PC-3 (cell line): ENCODE measurements around the gene EPHB1. TPM values are rescaled to one million over a fixed set of nuclear protein-coding genes. Genes with fewer than 3 reads are reported as not detected.

ENCODE experiments used
- ATAC-seq: fragments of 200-7000 bp; cut with Tn5 transposase; 2 replicates; pipeline ENCODE4 v1.9.1; 2020; ENCODE audit warnings: mild to moderate bottlenecking, moderate library complexity
- BruUV-seq: library from RNA; stranded (reverse); fragments of 400-500 nt; replicated peaks from 2 replicates; lab custom pipeline; 2021; lab: Mats Ljungman, UMichigan
- CTCF ChIA-PET: fragments of 300-600 bp; sonication (Branson Sonifier 250); formaldehyde crosslinking; loops from one replicate; lab custom pipeline; 2022; ENCODE audit warnings: antibody characterized with exemption; lab: Charles Lee
- POLR2A ChIA-PET: fragments of 300-600 bp; sonication (Branson Sonifier 250); formaldehyde crosslinking; loops from one replicate; lab custom pipeline; 2022; ENCODE audit warnings: antibody characterized with exemption; ENCODE audit not compliant: unreplicated experiment; lab: Charles Lee
- DNase-seq: peaks from one replicate; pipeline ENCODE4 v3.0.0-alpha.2; 2015
- H2AFZ ChIP-seq: fragments of 300-600 bp; sonication (generic); 2 replicates; pipeline ENCODE4 v1.6.0; 2016; ENCODE audit warnings: antibody characterized with exemption, low read length
- H3F3A ChIP-seq: fragments of 300-600 bp; sonication (generic); one replicate; pipeline ENCODE4 v1.6.0; 2017; ENCODE audit warnings: antibody characterized with exemption, low read length, control low read depth, mild to moderate bottlenecking; ENCODE audit not compliant: unreplicated experiment
- H3K27ac ChIP-seq: fragments of 300-600 bp; sonication (generic); 2 replicates; pipeline ENCODE4 v1.5.1; 2016; ENCODE audit warnings: mild to moderate bottlenecking, low read length
- H3K27me3 ChIP-seq: fragments of 300-600 bp; sonication (generic); 2 replicates; pipeline ENCODE4 v1.6.1; 2016; ENCODE audit warnings: low read length, mixed read lengths
- H3K36me3 ChIP-seq: fragments of 300-600 bp; sonication (generic); 2 replicates; pipeline ENCODE4 v1.6.1; 2016; ENCODE audit warnings: low read depth, mixed run types, low read length, mixed read lengths
- H3K4me1 ChIP-seq: fragments of 300-600 bp; sonication (generic); 2 replicates; pipeline ENCODE4 v1.5.1; 2016; ENCODE audit warnings: low read length; ENCODE audit not compliant: insufficient read depth
- H3K4me2 ChIP-seq: fragments of 300-600 bp; sonication (generic); 2 replicates; pipeline ENCODE4 v1.6.0; 2016; ENCODE audit warnings: low read length
- H3K4me3 ChIP-seq: fragments of 300-600 bp; sonication (generic); 2 replicates; pipeline ENCODE4 v1.5.1; 2016; ENCODE audit warnings: mild to moderate bottlenecking, low read length, mixed read lengths
- H3K79me2 ChIP-seq: fragments of 300-600 bp; sonication (generic); 2 replicates; pipeline ENCODE4 v1.6.1; 2017; ENCODE audit warnings: low read length, mixed read lengths
- H3K9ac ChIP-seq: fragments of 300-600 bp; sonication (generic); 2 replicates; pipeline ENCODE4 v1.6.0; 2016; ENCODE audit warnings: mild to moderate bottlenecking, low read length
- H3K9me2 ChIP-seq: fragments of 300-600 bp; sonication (generic); replicated peaks from 2 replicates; pipeline ENCODE4 v1.6.1; 2016; ENCODE audit warnings: mixed run types, low read length, mixed read lengths
- H3K9me3 ChIP-seq: fragments of 300-600 bp; sonication (generic); 2 replicates; pipeline ENCODE4 v1.6.1; 2016; ENCODE audit warnings: low read length, mixed read lengths
- H4K20me1 ChIP-seq: fragments of 300-600 bp; sonication (generic); 2 replicates; pipeline ENCODE4 v1.6.1; 2016; ENCODE audit warnings: low read length, mixed read lengths
- EZH2 ChIP-seq: fragments of 300-600 bp; sonication (generic); IDR thresholded peaks from one replicate; pipeline ENCODE4 v1.6.1; 2017; ENCODE audit warnings: antibody characterized with exemption, mild to moderate bottlenecking, low read length; ENCODE audit not compliant: unreplicated experiment
- EZH2phosphoT487 ChIP-seq: fragments of 300-600 bp; sonication (generic); IDR thresholded peaks from 2 replicates; pipeline ENCODE4 v1.6.1; 2018; ENCODE audit warnings: mild to moderate bottlenecking, antibody characterized with exemption, low read length, borderline replicate concordance
- intact Hi-C: fragments of 100-400 bp; cut with micrococcal nuclease; formaldehyde crosslinking; loops from 2 replicates; pipeline ENCODE4 v1.9.0; 2023
- total RNA-seq: library from RNA; depleted of rRNA; stranded (reverse); fragments of >200 nt; gene quantifications from 2 replicates; pipeline ENCODE4 v1.2.3, GENCODE V29; 2014
- TF ChIP-seq, protein P1 (sequence below): fragments of 300-600 bp; sonication (generic); conservative IDR thresholded peaks from 2 replicates; pipeline ENCODE4 v1.5.1; 2017; ENCODE audit warnings: antibody characterized with exemption, low read depth, mild to moderate bottlenecking, low read length

The EPHB1 gene
- total RNA-seq, 1 experiment from 2014 or later, result 0.69 TPM

DNA sequence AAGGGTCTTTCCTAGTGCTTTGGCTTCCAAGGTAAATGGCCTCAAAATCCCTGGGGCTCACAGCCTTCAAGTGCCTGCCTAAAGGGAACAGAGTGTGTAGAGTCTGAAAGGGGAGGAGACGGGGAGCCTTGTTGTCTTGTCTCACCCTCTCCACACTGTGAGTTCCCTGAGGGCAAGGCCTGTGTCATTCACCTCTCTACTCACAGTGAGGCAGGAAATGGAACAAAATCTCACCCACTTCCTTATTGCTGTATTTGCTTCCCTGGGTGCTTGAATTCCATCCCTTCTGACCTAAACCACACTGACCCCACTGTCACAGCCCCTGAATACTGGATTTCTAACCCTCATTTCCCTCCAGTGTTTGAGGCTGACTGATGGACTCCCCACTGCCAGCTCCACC is 197.5 kb downstream of the EPHB1 start:
- BruUV-seq, result no TSS peak
- Histone ChIP-seq H2AFZ (no peak overlapping the region), H3K79me2 (no peaks in the 10 kb centered on the region), H3K4me2 (no peak overlapping the region), H3F3A (no peaks in the 10 kb centered on the region), H4K20me1 (no peaks in the 10 kb centered on the region), H3K27me3 (no peaks in the 10 kb centered on the region), H3K4me1 (no peaks in the 10 kb centered on the region), H3K9me3 (no peaks in the 10 kb centered on the region), H3K9me2 (no peaks in the 10 kb centered on the region), H3K9ac (no peak overlapping the region), H3K36me3 (no peaks in the 10 kb centered on the region), H3K27ac (no peak overlapping the region), H3K4me3 (no peak overlapping the region)
- POLR2A ChIA-PET, result no interaction called here
- ATAC-seq (no peak), DNase-seq (no peak)
- intact Hi-C loops, result no loop called here
- CTCF ChIA-PET, result no interaction called here
- TF ChIP-seq EZH2, result no peak
- no peak for TF ChIP-seq EZH2phosphoT487
- TF ChIP-seq, protein P1, sequence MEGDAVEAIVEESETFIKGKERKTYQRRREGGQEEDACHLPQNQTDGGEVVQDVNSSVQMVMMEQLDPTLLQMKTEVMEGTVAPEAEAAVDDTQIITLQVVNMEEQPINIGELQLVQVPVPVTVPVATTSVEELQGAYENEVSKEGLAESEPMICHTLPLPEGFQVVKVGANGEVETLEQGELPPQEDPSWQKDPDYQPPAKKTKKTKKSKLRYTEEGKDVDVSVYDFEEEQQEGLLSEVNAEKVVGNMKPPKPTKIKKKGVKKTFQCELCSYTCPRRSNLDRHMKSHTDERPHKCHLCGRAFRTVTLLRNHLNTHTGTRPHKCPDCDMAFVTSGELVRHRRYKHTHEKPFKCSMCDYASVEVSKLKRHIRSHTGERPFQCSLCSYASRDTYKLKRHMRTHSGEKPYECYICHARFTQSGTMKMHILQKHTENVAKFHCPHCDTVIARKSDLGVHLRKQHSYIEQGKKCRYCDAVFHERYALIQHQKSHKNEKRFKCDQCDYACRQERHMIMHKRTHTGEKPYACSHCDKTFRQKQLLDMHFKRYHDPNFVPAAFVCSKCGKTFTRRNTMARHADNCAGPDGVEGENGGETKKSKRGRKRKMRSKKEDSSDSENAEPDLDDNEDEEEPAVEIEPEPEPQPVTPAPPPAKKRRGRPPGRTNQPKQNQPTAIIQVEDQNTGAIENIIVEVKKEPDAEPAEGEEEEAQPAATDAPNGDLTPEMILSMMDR, result no peak

DNA sequence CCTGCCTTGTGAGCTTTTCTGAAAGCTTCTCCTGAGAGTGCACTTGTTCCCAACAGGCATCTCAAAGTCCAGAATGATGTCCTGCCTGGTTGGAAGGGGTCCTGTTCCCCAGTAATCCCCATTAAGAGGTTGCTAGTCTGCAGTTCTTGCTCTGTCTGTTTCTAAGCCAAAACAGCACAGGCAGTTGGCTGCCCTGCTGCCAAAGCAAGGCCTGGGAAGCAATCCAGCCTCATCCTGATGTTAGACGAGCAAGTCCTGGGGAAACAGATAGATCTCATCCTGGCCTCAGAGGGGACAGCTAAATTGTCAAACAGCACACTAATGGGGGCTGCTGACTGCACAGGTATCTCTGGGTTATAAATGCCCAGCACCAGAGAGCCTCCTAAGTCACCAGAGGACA is 198.0 kb downstream of the EPHB1 start:
- intact Hi-C loops, result no loop called here
- Histone ChIP-seq H3F3A (no peaks in the 10 kb centered on the region), H3K36me3 (no peaks in the 10 kb centered on the region), H3K9me2 (no peaks in the 10 kb centered on the region), H3K27me3 (no peaks in the 10 kb centered on the region), H3K79me2 (no peaks in the 10 kb centered on the region), H3K9me3 (no peaks in the 10 kb centered on the region), H3K4me2 (no peak overlapping the region), H2AFZ (no peak overlapping the region), H3K4me1 (no peaks in the 10 kb centered on the region), H3K4me3 (no peak overlapping the region), H4K20me1 (no peaks in the 10 kb centered on the region), H3K27ac (no peak overlapping the region), H3K9ac (no peak overlapping the region)
- POLR2A ChIA-PET, result no interaction called here
- ATAC-seq (no peak), DNase-seq (no peak)
- BruUV-seq, result no TSS peak
- TF ChIP-seq, protein P1, result no peak
- TF ChIP-seq EZH2phosphoT487, result no peak
- TF ChIP-seq EZH2, result no peak
- CTCF ChIA-PET, result no interaction called here

- Histone ChIP-seq H3K79me2 (no peaks in the 10 kb centered on the region), H3K4me2 (no peak overlapping the region), H3K9me2 (no peaks in the 10 kb centered on the region), H2AFZ (no peak overlapping the region), H3K9ac (no peak overlapping the region), H3K4me3 (no peak overlapping the region), H3K9me3 (no peaks in the 10 kb centered on the region), H3K27ac (no peak overlapping the region), H3K36me3 (no peaks in the 10 kb centered on the region), H3K27me3 (no peaks in the 10 kb centered on the region), H3K4me1 (no peaks in the 10 kb centered on the region), H3F3A (no peaks in the 10 kb centered on the region), H4K20me1 (no peaks in the 10 kb centered on the region)
- TF ChIP-seq EZH2phosphoT487 (no peak), EZH2 (no peak)
- TF ChIP-seq, protein P1, result no peak
- intact Hi-C loops, result no loop called here
- POLR2A ChIA-PET, result no interaction called here
- no TSS peak for BruUV-seq
- DNase-seq (no peak), ATAC-seq (no peak)
- CTCF ChIA-PET, result no interaction called here
These were observed 203.1 kb downstream of the EPHB1 start for GRCh38 chr3:134998158-134998557.
